Activated T-helper 1 cell treated with anti-CD3 and anti-CD28 coated beads, Interleukin-12 subunit alpha, Interleukin-12 subunit beta, Interleukin-2, Interleukin-4 antibody, amounts not matched to agents 30 ng/mL and 10 ng/mL and 1 ng/mL, durations not matched to agents 14 hours and 24 hours and 36 hours (primary cell): Measurements from ENCODE around the gene MOXD1. TPM values are rescaled to one million over a fixed set of nuclear protein-coding genes. Genes with fewer than 3 reads are reported as not detected.

ENCODE experiments used
- DNase-seq: peaks from one replicate; pipeline ENCODE4 v3.0.0; 2021; ENCODE audit warnings: low spot score
- H3K27ac Mint-ChIP-seq: one replicate; pipeline ENCODE4 v1.8.0; 2021; ENCODE audit warnings: mild to moderate bottlenecking, mixed read lengths
- H3K27me3 Mint-ChIP-seq: one replicate; pipeline ENCODE4 v1.8.0; 2022; ENCODE audit warnings: mild to moderate bottlenecking, moderate library complexity, mixed read lengths; ENCODE audit not compliant: insufficient read depth
- H3K36me3 Mint-ChIP-seq: one replicate; pipeline ENCODE4 v1.8.0; 2021; ENCODE audit warnings: low read depth, mixed read lengths
- H3K4me1 Mint-ChIP-seq: one replicate; pipeline ENCODE4 v1.8.0; 2021; ENCODE audit warnings: low read depth, mixed read lengths
- H3K4me3 Mint-ChIP-seq: one replicate; pipeline ENCODE4 v1.8.0; 2021; ENCODE audit warnings: mild to moderate bottlenecking, moderate library complexity, mixed read lengths
- H3K9me3 Mint-ChIP-seq: one replicate; pipeline ENCODE4 v1.8.0; 2021; ENCODE audit warnings: mixed read lengths
- intact Hi-C: fragments of 100-400 bp; cut with micrococcal nuclease; formaldehyde crosslinking; loops from one replicate; pipeline ENCODE4 v1.15.1; 2024
- total RNA-seq: library from RNA; stranded (reverse); gene quantifications from 2 replicates; pipeline ENCODE4 v1.2.3, GENCODE V29; 2022

The MOXD1 gene
- total RNA-seq, 1 donor from 2014 or later = 0.29 TPM

DNA sequence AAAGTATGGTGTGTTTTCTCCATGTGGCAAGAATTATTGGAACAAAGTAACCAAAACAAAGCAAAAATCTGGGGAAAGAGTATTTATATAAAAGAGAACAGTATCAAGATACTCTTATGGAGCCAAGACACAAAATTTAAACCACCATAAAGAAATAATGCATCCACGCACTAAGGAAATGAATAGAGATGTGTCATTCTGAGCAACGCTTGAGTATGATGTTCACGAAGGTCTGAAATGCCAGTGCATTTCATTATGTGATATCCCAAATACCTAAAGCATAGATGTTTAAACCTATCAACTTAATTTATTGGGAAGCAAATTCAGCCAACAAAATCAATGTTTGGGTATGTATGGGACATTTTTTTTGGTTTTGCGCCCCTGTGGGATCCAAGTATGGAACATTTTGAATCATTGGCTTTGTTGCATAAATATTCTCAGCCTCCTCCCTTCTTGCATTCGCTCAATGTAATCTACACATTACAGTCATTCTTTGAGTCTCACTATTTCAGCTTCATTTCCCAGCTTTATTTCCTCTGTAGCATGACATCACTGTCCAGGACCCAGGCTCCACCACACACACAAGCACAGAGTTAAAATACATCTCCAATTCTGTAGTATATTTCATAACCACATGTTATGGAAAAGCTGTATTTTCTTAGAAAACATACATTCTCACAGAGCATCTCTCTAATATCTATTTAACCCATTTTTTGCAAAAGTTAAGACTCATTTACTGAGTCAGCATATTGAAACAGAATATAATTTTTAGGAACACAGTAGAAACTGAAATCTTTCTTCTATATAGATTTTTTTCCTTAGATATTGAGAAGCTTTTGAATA is 11.6 kb upstream of the MOXD1 start:
- no peaks in the 10 kb centered on the region for H3K9me3 Mint-ChIP-seq
- no peaks in the 10 kb centered on the region for H3K36me3 Mint-ChIP-seq
- intact Hi-C loops = no loop called here
- H3K4me3 Mint-ChIP-seq = no peak overlapping the region
- peaks cover 9% of the 10 kb centered on the region for H3K27me3 Mint-ChIP-seq
- H3K27ac Mint-ChIP-seq = no peak overlapping the region
- DNase-seq = no peak
- H3K4me1 Mint-ChIP-seq = no peaks in the 10 kb centered on the region

DNA sequence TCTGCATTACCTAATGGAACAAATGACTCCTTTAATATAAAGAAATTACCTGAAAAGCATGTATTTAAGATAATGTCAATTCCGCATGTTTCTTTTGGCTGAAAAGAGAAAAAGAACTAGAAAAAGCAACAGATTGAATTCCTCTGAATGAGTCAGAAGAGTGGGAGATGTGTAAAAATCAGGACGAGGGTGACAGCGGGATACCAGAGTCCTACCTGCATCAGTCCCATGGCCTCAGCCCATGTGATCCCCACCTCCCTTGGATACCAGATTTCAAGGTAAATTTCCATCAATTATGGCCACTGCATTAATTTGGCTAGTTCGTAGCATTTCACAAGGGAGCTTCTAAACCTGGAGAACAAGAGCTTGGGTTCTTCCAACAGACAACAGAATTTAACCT is 10.0 kb upstream of the MOXD1 start:
- Mint-ChIP-seq H3K4me1 (peaks cover 2% of the 10 kb centered on the region), H3K27ac (no peak overlapping the region), H3K27me3 (peaks cover 19% of the 10 kb centered on the region), H3K36me3 (no peaks in the 10 kb centered on the region), H3K9me3 (no peaks in the 10 kb centered on the region), H3K4me3 (no peak overlapping the region)
- DNase-seq = no peak
- intact Hi-C loops = no loop called here

DNA sequence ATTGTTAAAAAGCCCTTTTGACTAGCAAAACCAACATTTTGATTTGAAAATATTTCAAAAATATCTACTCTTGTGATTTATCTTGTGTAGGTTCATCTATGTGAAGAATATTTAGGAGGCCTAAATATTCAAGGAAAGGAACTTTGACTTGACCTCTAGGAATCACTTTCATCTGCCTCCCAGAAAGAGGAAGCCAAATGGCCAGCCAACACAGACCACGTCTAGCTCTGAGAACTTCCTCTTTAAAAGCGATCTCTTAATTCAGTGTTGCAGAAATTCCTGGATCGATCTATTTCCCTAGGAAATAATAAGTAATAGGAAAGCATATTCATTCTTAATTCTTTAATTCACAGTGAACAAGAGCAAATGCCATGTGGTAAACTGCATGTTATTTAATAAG is 9.6 kb upstream of the MOXD1 start:
- no peaks in the 10 kb centered on the region for H3K36me3 Mint-ChIP-seq

DNA sequence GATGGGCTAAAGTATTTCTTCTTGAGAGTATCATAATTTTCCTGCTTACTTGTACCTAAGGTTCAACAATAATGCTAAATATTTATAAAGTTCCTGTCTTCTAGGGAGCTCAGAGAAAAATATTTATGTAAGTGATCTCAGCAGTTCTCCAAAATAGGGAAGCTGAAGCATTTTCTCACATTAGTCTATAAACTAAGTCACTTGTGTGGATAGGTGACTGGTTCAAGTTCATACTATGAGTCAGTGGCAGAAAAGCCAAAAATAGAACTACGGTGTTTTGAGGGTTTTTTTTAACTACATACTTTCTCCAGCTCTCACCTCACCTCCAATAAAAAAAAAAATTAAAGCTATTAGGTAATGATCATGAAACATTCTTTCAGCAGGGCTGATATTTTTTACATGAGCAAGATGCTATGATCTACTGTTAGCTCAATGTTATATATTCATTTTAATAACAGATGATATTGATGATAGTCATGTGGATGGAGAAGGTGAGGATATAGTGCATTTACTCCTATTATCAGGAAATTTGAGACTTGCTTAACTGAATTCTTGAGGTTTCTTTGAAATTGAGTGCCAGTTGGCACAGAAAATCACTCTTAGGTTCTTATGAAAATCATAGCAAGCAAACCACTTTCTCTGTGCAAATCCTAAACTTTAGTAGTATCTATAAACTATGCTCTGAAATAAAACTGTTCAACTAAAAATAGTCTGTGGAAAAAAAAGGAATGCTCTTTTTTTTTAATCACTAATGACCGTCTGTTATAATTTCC is 4.1 kb upstream of the MOXD1 start:
- peaks cover 49% of the 10 kb centered on the region for H3K27me3 Mint-ChIP-seq

More for the DNA sequence above, 9.6 kb upstream of the MOXD1 start:
- Mint-ChIP-seq H3K27me3 (peaks cover 20% of the 10 kb centered on the region), H3K4me3 (no peak overlapping the region), H3K27ac (no peak overlapping the region), H3K4me1 (peaks cover 6% of the 10 kb centered on the region), H3K9me3 (no peaks in the 10 kb centered on the region)
- no peak for DNase-seq
- intact Hi-C loops = no loop called here

DNA sequence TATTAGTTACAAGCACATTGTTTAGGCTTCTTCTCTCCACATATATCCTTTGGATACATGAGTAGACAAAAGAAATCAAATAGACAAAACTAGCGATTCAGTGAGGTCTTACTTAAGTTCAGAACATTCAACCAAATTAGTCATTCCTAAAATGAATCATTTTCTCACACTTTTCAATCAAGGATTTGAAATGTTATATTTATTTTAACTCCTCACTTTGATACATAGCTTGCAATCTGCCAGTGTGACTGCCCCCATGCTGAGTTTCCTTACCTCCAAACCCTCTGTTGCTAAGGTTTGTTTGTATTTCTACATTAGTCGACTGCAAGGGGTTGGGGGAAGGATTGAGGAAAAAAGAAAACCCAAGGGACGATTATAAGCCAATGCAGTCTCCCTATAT is 3.5 kb upstream of the MOXD1 start:
- Mint-ChIP-seq H3K27me3 (peaks cover 55% of the 10 kb centered on the region), H3K9me3 (no peaks in the 10 kb centered on the region), H3K36me3 (no peaks in the 10 kb centered on the region), H3K4me1 (peaks cover 31% of the 10 kb centered on the region), H3K4me3 (no peak overlapping the region), H3K27ac (no peak overlapping the region)
- DNase-seq = no peak
- intact Hi-C loops = loop anchor here (1.0 kb wide), 1 partner anchor 39 kb away; no protein-coding TSS in a partner anchor

More for the DNA sequence above, 4.1 kb upstream of the MOXD1 start:
- no peaks in the 10 kb centered on the region for H3K36me3 Mint-ChIP-seq
- H3K9me3 Mint-ChIP-seq = no peaks in the 10 kb centered on the region
- no peak overlapping the region for H3K27ac Mint-ChIP-seq
- peaks cover 31% of the 10 kb centered on the region for H3K4me1 Mint-ChIP-seq
- no peak overlapping the region for H3K4me3 Mint-ChIP-seq
- no peak for DNase-seq
- intact Hi-C loops = no loop called here

DNA sequence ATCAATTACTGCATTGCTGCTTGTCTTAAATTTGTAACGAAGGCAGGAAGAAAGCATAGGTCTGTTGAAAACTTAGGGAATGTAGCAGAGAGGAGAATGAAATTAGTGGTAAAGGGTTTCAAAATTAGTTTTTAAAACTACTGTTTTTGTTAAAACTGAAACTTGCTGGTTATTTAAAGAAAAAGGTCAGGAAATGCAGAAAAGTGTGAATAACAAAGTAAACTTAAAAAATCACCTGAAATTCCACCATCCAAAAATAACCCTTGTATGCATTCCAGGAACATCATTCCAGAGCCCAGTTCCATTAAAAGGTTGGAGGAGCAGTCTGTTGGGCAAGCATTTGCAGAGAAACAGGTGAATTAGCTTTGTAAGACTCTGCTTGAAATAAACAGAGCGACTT is 3.1 kb upstream of the MOXD1 start:
- H3K9me3 Mint-ChIP-seq = no peaks in the 10 kb centered on the region
- H3K27me3 Mint-ChIP-seq = peaks cover 59% of the 10 kb centered on the region
- H3K4me3 Mint-ChIP-seq = no peak overlapping the region
- H3K4me1 Mint-ChIP-seq = peaks cover 31% of the 10 kb centered on the region
- intact Hi-C loops = loop anchor here (1.0 kb wide), 1 partner anchor 39 kb away; no protein-coding TSS in a partner anchor
- no peaks in the 10 kb centered on the region for H3K36me3 Mint-ChIP-seq
- no peak for DNase-seq
- no peak overlapping the region for H3K27ac Mint-ChIP-seq

DNA sequence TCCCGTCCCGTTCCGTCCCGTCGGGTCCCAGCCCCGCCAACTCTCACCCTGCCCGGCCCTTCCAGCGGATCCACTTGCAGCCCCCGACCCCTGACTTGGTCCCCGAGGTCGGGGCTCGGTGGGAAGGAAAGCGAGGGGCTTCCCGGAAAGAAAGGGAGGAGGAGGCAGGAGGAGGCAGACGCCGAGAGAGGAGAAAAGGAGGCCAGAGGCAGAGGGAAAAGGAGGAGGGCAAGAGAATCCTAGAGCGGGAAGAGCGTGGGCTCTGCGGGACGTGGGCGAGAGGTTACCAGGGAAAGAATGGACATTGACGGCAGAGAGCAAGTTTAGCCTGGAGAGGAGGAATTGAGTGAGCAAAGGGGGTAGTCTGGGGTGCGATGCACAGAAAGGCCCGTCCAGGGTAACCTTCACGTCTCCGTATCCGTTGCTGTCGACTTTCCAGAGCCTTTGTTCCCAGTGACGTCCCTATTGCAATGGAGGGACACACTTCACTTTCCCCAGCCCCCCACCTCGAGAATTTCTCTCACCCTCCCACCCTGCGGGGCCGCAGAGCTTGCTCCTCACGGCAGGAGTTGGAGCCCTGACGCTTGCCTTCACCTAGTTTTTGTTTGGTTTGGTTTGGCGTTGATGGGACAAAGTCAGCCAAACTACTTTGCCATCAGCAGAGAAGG is 477 bp upstream of the MOXD1 start:
- no peak for DNase-seq
- peaks cover 57% of the 10 kb centered on the region for H3K27me3 Mint-ChIP-seq
- H3K4me1 Mint-ChIP-seq = peaks cover 31% of the 10 kb centered on the region
- peak overlapping the region; percentile 13 for H3K4me3 Mint-ChIP-seq
- no peaks in the 10 kb centered on the region for H3K36me3 Mint-ChIP-seq
- no peaks in the 10 kb centered on the region for H3K9me3 Mint-ChIP-seq
- intact Hi-C loops = no loop called here
- H3K27ac Mint-ChIP-seq = no peak overlapping the region

DNA sequence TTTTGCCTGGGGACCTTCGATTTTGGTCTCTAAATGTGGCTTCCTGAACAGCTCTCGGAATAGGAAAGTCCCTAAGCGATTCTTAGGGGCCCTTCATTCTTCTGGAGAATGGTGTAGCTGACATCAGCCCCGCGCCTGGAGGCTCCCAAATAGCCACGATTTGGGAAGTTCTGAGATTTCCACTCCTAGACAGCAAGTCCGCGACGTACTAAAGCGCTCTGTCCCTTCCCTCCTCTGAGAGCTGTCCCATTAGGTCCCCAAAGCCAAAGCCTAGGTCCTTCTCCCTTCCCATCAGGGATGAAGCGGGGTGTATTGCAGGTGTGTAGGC is 756 bp downstream of the MOXD1 start:
- intact Hi-C loops = no loop called here

DNA sequence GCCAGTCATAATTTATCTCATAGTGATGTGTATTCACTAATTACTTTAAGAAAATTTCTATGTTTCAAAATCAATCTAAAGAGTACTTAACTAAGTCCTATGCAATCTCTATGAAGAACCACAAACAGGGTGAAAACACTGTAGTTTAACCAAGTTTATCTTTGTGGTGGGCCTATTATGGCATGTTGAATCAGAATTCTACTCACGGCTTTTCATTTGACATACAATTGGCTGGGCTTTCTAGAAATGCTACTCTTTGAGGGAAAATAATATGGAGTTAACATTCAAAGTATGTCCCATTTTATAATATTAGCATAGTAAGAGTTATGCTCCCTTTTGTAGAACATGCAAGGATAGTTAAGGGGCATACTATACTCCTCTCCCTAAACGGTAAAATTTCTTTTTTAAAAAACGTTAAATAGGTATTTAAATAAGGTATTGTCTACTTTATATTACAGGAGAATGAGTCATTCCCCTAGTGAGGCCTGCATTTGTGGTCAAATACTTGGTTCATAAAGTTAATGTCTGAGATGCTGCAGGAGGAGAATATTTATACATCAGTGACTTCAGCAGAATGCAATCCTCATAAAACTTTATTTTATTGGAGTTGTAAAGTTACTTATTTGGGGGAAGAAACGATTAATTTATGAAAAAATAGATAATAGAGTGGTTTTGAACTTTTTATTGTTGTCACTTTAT is 1.8 kb downstream of the MOXD1 start:
- H3K4me3 Mint-ChIP-seq = no peak overlapping the region
- H3K27me3 Mint-ChIP-seq = peaks cover 58% of the 10 kb centered on the region
- no peak overlapping the region for H3K27ac Mint-ChIP-seq
- H3K9me3 Mint-ChIP-seq = peaks cover 11% of the 10 kb centered on the region
- no peak for DNase-seq
- intact Hi-C loops = no loop called here
- no peaks in the 10 kb centered on the region for H3K36me3 Mint-ChIP-seq
- peaks cover 13% of the 10 kb centered on the region for H3K4me1 Mint-ChIP-seq

More for the DNA sequence above, 756 bp downstream of the MOXD1 start:
- Mint-ChIP-seq H3K4me1 (peaks cover 21% of the 10 kb centered on the region), H3K36me3 (no peaks in the 10 kb centered on the region), H3K27me3 (peaks cover 58% of the 10 kb centered on the region), H3K4me3 (peak overlapping the region; percentile 11), H3K9me3 (peaks cover under 1% of the 10 kb centered on the region), H3K27ac (no peak overlapping the region)
- DNase-seq = no peak

DNA sequence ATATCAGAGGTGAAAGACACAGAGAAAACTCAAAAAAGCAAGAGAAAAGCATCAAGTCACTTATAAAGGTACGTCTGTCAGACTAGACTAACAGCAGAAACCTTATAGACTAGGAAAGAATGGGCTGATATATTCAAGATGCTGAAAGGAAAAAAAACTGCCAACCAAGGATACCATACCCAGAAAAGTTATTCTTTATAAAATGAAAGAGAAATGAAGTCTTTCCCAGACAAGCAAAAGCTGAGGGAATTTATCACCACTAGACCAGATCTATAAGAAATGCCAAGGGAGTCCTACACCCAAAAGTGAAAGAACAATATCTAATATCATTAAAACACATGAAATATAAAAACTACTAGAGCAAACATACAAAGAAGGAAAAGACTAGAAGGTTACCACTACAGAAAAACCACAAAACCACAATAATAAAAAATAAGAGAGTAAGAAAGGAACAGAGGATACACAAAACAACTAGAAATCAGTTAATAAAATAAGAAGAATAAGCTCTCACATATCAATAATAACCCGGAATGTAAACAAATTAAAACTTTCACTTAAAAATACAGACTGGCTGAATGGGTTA is 6.2 kb downstream of the MOXD1 start:
- H3K9me3 Mint-ChIP-seq = peaks cover 16% of the 10 kb centered on the region
- H3K27ac Mint-ChIP-seq = no peak overlapping the region
- H3K36me3 Mint-ChIP-seq = no peaks in the 10 kb centered on the region
- H3K27me3 Mint-ChIP-seq = peaks cover 37% of the 10 kb centered on the region
- intact Hi-C loops = no loop called here
- no peaks in the 10 kb centered on the region for H3K4me1 Mint-ChIP-seq
- no peak for DNase-seq
- H3K4me3 Mint-ChIP-seq = no peak overlapping the region

DNA sequence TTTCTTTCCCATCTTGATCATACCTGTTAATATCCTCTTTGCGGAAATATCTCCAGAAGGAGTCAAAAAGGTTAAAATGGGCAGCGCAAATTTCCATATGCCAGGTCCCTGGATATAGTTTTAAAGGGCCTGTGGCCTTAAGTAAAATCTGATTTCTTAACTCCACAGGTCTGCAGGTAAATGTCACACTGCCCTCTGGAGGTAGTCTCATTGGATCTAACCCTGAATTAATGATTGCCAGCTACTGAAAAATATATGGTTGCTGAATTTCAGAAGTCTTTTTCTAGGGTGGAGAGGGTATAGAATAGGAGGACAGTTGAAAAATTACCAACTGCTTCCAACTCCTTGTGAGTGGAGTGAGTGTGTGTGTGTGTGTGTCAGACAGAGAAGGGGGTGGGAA is 8.5 kb downstream of the MOXD1 start:
- intact Hi-C loops = loop anchor here (1.0 to 5.0 kb wide), 3 partner anchors 90 to 114 kb away; no protein-coding TSS in a partner anchor
- Mint-ChIP-seq H3K9me3 (peaks cover 16% of the 10 kb centered on the region), H3K4me3 (no peak overlapping the region), H3K27me3 (peaks cover 29% of the 10 kb centered on the region), H3K36me3 (no peaks in the 10 kb centered on the region), H3K27ac (no peak overlapping the region), H3K4me1 (no peaks in the 10 kb centered on the region)
- no peak for DNase-seq

DNA sequence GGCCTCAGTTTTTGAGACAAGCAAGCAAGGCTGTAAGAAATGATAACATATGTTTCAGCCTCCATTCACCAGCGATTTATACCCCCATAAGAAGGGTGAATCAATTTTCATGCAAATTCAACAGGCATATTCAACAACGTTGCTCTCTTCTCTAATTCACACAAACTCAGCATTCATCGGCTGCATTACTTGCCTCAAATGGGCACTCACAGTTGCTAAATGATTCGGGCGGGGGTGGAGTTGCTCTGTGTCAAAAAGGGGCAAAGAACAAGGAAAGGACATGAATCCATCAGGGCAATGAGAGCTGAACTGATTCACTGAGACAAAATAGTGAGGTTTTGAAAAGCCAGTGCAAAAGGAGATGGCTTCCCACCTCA is 9.0 kb downstream of the MOXD1 start:
- intact Hi-C loops = loop anchor here (1.0 to 5.0 kb wide), 3 partner anchors 90 to 113 kb away; no protein-coding TSS in a partner anchor
- Mint-ChIP-seq H3K4me3 (no peak overlapping the region), H3K27me3 (peaks cover 27% of the 10 kb centered on the region), H3K4me1 (no peaks in the 10 kb centered on the region), H3K9me3 (peaks cover 16% of the 10 kb centered on the region), H3K36me3 (no peaks in the 10 kb centered on the region), H3K27ac (no peak overlapping the region)
- no peak for DNase-seq
